ENCODE measurements around the gene TRAP1.
"Not testable (repeated sequence)": the region's sequence is repeated elsewhere in the genome, so short reads cannot be mapped to it uniquely, and the experiment has no call there.

Gene TRAP1

GRCh38 chr16:3673201-3673600 lies 44.1 kb downstream of the TRAP1 start:
- DNase-seq (ENCODE audit: low read depth) = no peak

DNA sequence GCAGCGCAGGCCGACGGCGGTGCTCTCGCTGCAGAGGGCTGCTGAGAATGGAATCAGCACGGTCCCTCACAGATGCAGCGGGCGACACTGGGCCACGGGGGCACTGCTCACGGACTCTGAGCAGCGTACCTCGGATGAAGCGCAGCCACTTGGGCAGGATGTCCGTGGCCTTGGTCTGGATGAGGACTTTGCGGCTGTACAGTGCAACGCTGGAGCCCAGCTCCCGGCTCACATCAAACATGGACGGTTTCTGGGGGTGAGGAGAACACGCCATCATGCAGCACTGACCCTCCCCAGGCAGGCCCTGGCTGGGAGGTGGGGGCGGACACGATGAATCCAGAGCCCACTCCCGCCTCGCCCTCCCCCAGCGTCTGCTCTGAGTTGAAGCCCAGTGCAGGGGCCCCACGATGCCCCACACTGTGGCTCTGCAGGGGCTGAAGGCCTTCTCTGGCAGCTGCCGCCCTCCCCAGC lies 44.7 kb downstream of the TRAP1 start:
- DNase-seq (ENCODE audit: low read depth) = no peak

DNA sequence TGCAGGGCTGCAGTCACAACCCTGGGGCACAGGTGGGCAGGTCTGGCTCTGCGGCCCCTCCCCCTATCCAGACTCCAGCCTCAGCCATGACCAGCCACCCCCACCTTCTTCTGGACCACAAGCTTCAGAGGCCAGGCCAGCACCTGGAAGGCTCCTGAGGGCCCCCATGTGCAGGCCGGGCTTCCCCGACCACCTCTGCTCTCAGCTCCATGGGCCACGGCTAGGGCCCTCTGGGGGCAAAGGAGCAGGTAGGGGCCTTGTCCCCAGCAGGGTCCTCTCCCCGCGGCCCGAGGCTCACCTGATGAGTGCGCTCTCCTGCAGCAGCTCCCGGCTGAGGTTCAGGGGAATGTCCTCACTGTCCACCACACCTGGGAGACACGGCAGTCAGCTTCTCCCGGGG lies 45.9 kb downstream of the TRAP1 start:
- no peak for DNase-seq (ENCODE audit: low read depth)

- no peak for DNase-seq (ENCODE audit: low read depth)
Observed at GRCh38 chr16:3670711-3671110, 46.6 kb downstream of the TRAP1 start.

- DNase-seq (ENCODE audit: low read depth) = no peak
Observed at GRCh38 chr16:3669082-3669481, 48.2 kb downstream of the TRAP1 start.

GRCh38 chr16:3668626-3669025 lies 48.7 kb downstream of the TRAP1 start:
- DNase-seq (ENCODE audit: low read depth) = no peak

GRCh38 chr16:3665508-3665907 lies 51.8 kb downstream of the TRAP1 start:
- no peak for DNase-seq (ENCODE audit: low read depth)

GRCh38 chr16:3664187-3664896 lies 53.0 kb downstream of the TRAP1 start:
- DNase-seq (ENCODE audit: low read depth) = no peak

- DNase-seq (ENCODE audit: low read depth) = no peak
Observed at GRCh38 chr16:3662601-3663000, 54.7 kb downstream of the TRAP1 start.

- DNase-seq (ENCODE audit: low read depth) = no peak
Observed at GRCh38 chr16:3661922-3662321, 55.4 kb downstream of the TRAP1 start.

GRCh38 chr16:3661311-3661710 lies 56.0 kb downstream of the TRAP1 start:
- DNase-seq (ENCODE audit: low read depth) = no peak

- peak; percentile 73 for DNase-seq (ENCODE audit: low read depth)
Observed at GRCh38 chr16:3659251-3659650, 58.1 kb downstream of the TRAP1 start.

DNA sequence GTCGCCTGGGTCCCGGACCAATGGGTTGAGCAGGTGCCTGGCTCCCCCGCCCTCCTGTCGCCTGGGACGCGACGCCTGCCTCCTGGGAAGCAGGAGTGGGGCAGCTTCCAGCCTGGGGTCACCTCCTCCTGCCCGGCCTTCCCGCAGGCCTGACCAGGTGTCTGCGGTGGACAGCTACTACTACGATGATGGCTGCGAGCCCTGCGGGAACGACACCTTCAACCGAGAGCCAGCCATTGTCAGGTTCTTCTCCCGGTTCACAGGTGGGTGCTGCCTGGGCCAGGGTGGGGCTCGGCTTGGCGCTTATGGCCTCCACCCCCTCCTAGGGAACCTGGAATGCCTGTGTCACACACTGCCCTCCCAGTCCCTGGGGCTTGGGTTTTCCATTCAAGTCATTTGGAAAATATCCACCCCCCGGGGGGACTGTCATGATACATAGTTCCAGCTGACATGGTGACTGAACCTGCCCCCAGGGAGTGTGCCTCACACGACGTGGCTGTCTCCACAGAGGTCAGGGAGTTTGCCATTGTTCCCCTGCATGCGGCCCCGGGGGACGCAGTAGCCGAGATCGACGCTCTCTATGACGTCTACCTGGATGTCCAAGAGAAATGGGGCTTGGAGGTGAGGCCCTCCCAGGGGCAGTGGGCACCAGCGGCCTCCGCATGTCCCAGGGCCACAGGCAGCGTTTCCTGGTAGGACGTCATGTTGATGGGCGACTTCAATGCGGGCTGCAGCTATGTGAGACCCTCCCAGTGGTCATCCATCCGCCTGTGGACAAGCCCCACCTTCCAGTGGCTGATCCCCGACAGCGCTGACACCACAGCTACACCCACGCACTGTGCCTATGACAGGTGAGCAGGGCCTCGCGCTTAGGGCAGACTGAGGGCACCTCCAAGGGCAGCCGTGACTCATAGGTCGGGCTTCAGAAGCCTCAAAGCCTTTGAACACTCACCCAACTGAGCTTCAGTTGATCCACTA lies 60.5 kb downstream of the TRAP1 start:
- peak; percentile 20 for DNase-seq (ENCODE audit: low read depth)

DNA sequence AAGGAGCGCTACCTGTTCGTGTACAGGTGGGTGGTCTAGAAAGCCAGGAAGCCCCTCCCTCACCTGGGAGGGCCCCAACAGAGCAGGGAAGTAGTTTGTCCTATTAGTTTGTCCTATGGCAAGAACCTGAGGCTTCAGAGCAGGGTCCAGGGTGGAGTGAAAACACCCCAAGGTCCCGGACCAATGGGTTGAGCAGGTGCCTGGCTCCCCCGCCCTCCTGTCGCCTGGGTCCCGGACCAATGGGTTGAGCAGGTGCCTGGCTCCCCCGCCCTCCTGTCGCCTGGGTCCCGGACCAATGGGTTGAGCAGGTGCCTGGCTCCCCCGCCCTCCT lies 61.2 kb downstream of the TRAP1 start:
- DNase-seq (ENCODE audit: low read depth) = not testable (repeated sequence)

- no peak for DNase-seq (ENCODE audit: low read depth)
Observed at GRCh38 chr16:3655396-3656159, 61.7 kb downstream of the TRAP1 start.

DNA sequence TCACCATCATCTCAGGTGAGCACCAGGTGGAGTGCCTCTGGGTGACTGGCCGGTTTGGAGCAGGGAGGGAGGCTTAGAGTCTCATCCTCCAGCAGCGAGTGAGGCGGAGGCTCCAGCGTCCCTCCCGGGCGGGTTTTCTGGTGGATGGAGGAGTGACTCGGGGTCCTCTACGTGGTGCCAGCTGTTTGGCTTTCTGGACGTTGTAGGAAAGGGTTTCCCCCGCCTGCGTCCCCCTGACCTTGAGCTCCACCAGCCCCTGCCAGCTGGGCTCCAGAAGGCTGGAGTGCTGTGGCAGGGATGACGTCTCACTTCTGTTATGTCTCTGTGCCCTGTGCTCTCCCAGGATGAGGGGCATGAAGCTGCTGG lies 62.3 kb downstream of the TRAP1 start:
- no peak for DNase-seq (ENCODE audit: low read depth)

- peak; percentile 66 for DNase-seq (ENCODE audit: low read depth)
Observed at GRCh38 chr16:3654249-3654991, 62.9 kb downstream of the TRAP1 start, which contains the start of gene DNASE1. TSS of gene DNASE1 (plus strand) at chr16:3654691. CDS start at chr16:3655374, 683 bp downstream.

DNA sequence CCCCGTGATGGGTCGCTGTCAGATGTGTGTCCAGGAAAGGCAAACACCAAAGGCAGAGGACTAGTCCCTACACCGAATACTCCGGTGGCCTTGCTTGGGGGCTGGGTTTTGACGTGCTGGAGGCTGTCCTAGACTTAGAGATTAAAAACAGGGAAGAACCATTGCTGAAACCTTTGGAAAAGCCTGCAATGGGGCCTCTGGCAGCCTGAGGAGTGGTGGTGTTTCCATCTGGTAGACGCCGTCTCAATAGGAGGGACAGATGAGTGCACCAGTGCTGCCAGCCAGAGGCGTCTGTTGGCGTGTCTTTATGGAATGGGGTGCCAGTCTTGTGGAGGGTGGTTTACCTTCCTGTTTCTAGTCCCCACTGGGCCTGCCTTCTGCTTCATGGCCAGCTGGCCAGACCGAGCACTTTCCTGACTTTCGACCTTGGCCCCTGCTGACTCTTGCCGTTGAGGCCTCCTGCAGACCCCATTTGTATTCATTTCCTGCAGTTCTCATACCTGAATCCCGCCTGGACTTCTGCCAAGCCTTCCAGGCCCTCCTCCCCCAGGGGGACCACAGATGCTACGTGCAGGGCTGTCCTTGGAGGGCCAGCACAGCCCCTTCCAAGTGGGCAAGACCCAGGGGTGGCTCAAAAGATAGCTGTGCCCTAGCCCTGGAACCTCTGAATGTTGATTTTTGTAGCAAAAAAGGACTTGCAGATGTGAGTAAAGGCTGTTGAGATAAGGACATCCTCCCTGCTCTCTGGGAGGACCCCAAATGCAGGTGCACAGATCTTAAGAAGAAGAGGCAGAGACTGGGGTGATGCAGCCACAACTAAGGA lies 64.7 kb downstream of the TRAP1 start:
- DNase-seq (ENCODE audit: low read depth) = no peak

DNA sequence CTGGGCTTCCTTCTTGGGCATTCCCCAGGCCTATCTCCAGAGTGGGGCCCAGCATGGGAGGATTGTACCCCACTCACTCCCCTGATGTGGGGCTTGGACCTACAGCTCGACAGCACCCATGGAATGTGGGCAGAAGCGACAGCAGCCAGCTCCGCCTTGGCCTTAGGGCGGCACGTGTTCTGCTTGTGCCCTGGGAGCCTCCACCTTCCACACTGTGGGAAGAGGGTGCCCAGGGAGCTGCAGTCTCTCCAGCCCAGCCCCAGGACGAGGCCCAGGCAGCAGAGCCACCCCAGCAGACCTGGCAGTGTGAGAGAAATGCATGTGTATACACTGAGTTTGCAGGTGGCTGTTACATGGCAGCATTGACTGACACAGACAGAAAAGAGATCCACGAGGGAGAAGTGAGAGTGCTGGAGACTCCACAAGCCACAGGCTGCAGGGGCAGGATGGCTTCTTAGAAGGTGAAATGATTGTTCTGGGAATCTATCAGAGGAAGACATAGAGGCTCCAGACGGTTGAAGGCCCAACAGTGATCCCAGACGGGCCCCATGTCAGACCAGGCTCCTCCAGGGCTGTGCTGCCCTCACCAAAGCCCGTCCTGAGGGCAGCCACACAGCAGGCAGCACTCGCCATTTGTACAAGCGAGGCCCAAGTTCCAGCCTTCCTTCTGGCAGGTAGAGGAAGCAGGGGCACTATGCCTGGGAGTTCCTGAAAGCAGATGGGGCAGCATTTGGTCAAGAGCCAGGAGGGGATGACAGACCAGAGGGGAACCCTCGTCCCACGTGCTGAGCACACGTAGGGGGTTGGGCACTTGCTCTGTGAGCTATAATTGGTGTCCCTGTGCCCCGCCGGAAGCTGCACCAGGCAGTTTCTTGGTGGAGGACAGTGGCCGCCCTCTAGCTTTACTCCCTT lies 65.6 kb downstream of the TRAP1 start:
- no peak for DNase-seq (ENCODE audit: low read depth)

Data from iris pigment epithelial cell (primary cell).